ENCODE results near the gene RAB9A.

- TF ChIP-seq CTCF (IDR thresholded peaks at IDR 0.05 in 8 of 11, conservative IDR thresholded peaks at IDR 0.05 in 3 of 11) (no peak), POLR2A (IDR thresholded peaks at IDR 0.05) (no peak)
These were observed 22.1 kb upstream of the RAB9A start for GRCh38 chrX:13666836-13667235.
